ENCODE measurements around the gene SMAD2.
"Not testable (repeated sequence)": the region's sequence is repeated elsewhere in the genome, so short reads cannot be mapped to it uniquely, and the experiment has no call there.

Gene SMAD2

DNA sequence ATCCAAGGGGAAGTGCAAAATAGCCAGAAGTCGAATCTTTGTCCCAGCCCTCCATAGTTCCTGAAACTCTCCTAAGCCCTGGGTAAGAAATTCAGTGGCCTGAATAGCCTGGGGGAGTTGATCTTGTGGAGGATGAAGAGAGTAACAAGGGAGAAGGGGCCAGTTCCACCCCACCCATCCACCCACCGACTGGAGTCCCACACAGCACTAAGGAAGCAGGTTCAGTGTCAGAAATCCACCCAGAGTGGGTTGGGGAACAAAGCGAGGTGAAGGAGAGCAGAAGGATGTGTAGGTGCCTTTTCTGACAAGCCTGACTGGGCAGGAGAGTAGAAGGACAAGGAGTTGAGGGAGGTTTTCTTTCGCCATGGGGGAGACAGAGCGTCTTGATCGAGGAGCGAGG lies 136.8 kb downstream of the SMAD2 start:
- no peak for DNase-seq (ENCODE audit: low spot score)

DNA sequence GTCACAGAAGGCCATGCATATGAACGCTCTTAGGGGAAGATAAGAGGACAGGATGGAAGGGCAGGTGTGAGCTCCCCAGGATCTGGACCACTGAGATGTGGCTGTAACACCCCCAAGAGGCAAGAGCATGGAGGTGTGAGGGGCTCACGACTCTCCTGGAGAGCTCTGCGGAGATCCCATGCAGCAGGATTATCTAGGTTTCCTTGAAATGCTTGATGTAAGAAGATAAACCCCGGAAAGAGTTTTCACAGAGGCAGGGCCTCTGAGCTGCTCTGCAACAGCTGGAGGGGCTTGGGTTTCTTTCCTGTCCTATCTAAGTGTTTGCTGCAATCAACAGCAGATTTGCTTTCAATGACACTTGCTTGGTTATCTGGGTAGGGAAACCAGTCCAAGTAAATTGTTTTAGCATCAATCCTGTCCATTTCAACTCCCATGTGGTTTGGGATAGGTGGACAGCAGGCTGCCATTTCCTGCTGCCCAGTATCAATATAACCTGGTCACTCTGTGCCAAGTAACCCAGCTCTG lies 138.9 kb downstream of the SMAD2 start:
- no peak for DNase-seq (ENCODE audit: low spot score)

DNA sequence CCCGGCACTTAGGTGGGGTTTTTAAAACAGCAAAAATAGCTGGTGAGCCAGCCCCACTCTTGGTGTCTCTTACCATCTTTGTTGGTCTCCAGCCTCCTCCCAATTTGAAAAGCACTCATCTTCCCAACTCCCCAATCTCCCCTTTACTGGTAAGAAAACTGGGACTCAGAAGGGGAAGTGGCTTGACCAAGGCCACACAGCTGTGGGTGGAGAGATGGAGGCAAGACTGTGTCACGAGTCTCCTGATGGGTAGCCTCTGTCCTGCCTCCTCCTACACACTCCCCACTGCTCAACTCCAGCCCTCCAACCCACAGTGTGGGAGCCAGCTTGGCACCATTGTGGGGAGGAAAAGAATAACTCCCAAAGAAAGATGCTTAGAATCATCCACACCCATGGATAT lies 140.4 kb downstream of the SMAD2 start:
- DNase-seq (ENCODE audit: low spot score) = no peak

DNA sequence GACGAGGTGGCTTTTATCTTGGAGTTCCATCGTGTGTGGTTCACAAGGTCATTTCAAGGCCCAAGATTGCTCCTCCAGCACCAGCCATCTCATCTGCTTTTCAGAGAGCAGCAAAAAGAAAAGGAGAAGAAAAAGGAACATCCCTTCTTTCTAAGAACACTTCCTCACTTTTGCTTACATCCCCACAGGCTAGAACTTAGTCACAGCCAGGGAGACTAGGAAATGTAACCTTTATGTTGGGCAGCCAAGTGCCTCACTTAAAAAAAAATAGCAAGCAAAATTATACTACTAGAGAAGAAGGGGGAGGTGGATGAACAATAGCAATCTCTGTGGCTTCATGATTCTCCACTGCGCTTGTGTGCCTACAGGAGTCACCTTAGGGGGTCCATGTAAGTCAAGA lies 141.8 kb downstream of the SMAD2 start:
- DNase-seq (ENCODE audit: low spot score) = no peak

DNA sequence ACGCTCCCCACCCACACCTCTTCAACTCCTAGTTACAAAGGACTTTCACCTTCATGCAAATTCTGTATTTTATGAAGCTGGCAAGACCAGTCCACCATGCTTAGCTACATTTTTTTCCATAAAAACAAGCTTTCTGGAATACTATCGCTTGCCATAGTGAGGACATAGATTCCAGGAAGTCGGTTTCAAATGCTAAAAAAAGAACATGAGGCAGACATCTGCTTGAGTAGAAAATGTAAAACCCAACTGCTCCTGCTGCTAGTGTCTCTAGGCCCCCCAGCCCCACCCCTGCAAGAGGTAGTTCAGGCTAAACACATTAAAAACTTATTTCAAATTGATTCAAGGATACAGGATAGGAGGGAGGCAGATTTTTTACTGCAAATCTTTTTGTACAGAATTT lies 148.9 kb downstream of the SMAD2 start:
- DNase-seq (ENCODE audit: low spot score) = no peak

DNA sequence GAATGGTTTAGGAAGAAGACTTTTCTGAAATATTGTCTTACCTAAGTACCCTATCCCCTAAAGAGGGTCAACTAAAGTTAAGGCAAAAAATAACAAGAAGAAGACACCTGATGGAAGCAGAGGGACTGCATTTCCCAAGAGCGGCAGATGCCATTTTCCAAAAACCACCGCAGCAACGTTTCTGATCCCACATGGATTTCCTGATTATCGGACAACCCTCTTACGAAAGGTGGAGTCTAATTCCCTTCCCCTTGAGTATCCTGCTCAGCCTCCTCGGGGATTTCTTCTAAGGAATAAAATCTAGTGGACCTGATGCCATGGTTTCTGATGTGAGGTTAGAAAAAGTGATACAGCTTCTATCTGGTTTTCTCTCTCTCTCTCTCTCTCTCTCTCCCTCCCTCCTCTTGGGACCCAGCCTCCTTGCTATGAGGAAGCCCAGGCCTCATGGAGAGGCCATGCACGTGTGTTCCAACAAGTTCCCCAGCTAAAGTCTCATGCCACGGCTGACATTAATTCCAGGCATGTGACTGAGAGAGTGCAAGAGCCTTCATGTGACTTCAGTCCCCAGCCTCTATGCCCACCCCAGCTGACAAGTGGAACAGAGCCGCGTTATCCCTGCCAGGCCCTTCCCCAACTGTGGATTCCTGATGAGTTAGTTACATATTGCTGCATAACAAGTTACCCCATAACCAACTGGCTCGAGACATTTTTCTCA lies 150.3 kb downstream of the SMAD2 start:
- DNase-seq (ENCODE audit: low spot score) = no peak

DNA sequence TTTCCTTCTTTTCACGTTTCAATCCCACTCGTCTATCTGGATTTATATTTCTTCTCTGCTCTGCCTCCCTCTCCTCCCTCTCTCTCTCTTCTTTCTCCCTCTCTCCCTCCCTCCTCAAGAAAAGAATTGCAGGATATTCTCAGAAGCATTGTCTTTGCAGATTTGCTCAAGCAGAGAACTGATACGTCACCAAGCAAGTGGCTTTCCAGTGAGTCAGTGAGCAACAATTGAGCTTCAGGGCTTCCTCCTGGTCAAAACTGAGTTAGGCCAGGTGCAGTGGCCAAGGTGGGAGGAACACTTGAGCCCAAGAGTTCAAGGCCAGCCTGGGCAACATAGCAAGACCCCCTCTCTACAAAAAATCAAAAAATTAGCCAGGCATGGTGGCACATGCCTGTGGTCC lies 151.1 kb downstream of the SMAD2 start:
- DNase-seq (ENCODE audit: low spot score) = no peak

DNA sequence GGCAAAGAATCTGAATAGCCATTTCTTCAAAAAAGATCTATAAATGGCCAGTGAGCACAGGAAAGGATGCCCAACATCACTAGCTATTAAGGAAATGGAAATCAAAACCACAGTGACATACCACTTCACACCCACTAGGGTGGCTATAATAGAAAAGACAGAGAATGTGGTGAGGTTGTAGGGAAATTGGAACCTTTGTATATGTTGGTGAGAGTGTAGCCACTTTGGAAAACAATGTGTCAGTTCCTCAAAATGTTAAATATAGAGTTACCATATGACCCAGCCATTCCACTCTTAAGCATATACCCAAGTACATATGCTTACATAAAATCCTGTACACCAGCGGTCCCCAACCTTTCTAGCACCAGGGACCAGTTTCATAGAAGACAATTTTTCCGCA lies 152.8 kb downstream of the SMAD2 start:
- DNase-seq (ENCODE audit: low spot score) = no peak

DNA sequence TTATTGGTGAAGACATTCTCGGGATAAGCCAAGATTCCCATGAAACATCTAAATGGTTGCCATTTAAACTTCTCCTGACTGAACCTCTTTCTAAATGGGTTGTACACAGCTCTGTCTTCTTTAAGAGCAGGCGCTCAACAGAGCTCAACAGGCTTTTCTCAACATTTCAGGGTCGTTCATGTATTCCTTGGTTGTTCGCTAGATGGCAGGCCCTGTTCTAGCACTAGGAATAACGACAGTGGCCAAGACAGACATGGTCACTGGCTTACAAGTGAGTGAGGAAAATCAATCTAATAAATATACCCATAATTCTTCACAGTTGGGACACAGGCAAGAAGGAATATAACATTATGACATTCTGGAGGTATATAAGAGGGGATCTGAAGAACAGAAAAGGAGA lies 154.5 kb downstream of the SMAD2 start:
- no peak for DNase-seq (ENCODE audit: low spot score)

DNA sequence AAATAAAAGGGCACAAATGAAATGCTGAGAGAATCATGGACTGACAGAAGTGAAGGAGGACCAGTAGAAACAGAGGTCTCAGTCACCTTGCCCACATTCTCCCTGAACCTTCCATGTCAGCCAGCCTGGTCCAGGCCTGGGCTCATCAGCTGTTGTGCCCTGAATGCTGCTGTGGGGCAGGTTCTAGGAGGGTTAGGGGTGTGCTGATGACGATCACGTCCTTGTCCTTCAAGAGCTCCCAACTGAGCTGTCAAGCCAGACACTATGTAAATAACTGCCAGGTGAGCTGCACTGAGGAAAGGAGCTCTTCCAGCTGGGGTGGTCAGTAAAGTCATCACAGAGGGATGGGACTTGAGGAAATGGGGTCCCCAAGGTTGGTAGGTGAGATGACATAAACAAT lies 156.5 kb downstream of the SMAD2 start:
- no peak for DNase-seq (ENCODE audit: low spot score)

DNA sequence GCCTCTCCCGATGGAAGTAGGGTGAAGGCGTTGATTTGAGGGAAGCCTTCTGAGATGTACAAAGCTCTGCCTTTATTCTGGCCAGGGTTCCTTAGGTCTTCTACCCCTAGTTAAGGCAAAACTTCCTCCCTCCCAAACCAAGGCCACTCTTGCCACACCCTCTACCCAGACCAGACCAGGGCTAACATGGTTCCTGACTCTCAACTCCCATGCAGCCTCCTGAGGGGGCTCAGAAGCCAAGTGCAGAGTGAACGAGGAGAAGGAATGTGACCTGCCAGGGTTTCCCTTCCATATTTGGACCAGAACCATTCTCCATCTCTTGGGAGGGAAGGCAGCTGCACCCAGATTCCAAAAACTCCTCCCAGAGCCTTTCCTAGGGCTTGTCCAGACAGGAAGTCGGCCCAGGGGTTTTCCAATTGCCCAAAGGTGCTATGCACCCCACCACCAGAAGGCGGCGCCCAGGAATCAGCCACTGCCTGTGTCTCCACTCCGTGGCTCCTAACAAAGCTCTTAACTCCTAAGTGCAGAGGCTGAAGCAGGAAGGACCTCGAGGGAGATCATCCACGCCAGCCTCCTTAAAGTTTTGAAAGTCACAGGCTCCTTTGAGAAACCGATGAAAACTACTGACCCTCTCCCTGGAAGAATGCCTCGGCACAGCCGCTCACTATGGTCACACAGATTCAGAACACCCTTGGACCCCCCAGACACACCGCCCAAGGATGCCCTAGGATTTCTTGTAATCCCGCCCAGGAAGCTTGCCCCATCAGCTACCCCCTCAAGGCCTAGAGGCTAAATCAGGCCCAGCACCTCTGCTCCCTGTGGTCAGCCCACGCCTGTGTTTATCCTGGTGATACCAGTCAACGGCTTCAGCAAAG lies 157.8 kb downstream of the SMAD2 start:
- peak; percentile 57 for DNase-seq (ENCODE audit: low spot score)

DNA sequence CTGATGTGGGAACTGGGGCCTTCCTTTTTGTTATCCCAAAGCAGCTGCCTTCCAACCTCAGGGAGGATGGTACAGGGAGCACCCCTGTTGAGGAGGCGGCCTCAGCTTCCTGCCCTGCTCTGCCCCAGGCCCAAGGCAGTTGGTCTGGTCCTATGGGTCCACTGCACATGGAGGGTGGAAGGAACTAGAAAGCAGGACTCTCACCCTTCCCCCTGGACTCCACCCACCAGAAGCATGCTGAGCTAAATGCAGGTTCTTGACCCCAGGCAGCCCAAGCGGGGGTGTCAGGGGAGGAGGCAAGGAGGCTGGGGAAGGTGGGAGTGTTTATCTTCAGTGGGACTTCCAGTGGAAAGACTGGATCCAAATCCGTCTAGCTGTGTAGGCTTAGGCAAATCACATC lies 158.5 kb downstream of the SMAD2 start:
- DNase-seq (ENCODE audit: low spot score) = no peak

DNA sequence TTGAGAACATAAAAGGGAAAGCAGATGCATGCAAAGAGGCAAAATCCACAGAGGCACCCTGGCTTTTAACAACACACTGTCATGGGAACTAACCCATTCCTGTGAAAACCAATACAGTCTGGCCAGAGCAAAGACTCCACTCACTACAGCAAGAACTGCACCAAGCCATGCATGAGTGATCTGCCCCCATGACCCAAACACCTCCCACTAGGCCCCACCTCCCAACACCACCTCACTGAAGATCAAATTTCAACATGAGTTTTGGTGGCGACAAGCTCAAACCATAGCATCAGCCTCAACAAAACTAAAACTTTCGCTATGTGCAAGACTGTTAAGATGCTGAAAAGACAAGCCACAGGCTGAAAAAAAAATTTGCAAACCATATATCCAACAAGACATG lies 162.8 kb downstream of the SMAD2 start:
- no peak for DNase-seq (ENCODE audit: low spot score)

DNA sequence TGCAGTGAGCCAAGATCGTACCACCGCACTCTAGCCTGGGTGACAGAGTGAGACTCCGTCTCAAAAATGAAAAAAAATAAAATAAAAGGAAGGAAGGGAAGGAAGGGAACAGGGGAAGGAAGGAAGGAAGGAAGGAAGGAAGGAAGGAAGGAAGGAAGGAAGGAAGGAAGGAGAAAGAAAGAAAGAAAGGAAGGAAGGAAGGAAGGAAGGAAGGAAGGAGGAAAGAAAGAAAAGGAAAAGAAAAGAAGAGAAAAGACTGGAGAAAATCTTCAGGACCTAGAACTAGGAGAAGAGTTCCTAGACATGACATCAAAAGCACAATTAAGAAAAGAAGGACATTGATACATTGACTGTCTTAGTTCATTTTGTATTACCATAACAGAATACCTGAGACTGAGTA lies 163.3 kb downstream of the SMAD2 start:
- not testable (repeated sequence) for DNase-seq (ENCODE audit: low spot score)
